ENCODE results near the gene CSNK1G1. TPM values are rescaled to one million over a fixed set of nuclear protein-coding genes. Genes with fewer than 3 reads are reported as not detected.
"Not testable (repeated sequence)": the region's sequence is repeated elsewhere in the genome, so short reads cannot be mapped to it uniquely, and the experiment has no call there.

Gene CSNK1G1
- total RNA-seq, 1 donor from 2014 or later = 27.7 TPM

- no peak for TF ChIP-seq CTCF (IDR thresholded peaks at IDR 0.05; ENCODE audit: unreplicated experiment)
- peaks cover 23% of the 10 kb centered on the region for H3K36me3 Mint-ChIP-seq (ENCODE audit: insufficient read depth)
- H3K4me3 Mint-ChIP-seq (ENCODE audit: low read depth) = no peak overlapping the region
Measured at GRCh38 chr15:64125978-64126377, 230.0 kb downstream of the CSNK1G1 start.

GRCh38 chr15:64122936-64123351 lies 233.0 kb downstream of the CSNK1G1 start:
- Mint-ChIP-seq H3K27me3 (no peaks in the 10 kb centered on the region), H3K4me3 (ENCODE audit: low read depth) (no peak overlapping the region), H3K9me3 (ENCODE audit: low read depth) (no peaks in the 10 kb centered on the region), H3K36me3 (ENCODE audit: insufficient read depth) (peaks cover 29% of the 10 kb centered on the region), H3K4me1 (ENCODE audit: low read depth) (peaks cover 2% of the 10 kb centered on the region), H3K27ac (no peak overlapping the region)
- no peak for DNase-seq (ENCODE audit: low spot score, unreplicated experiment)
- TF ChIP-seq CTCF (IDR thresholded peaks at IDR 0.05; ENCODE audit: unreplicated experiment) = no peak

More at GRCh38 chr15:64125978-64126377, 230.0 kb downstream of the CSNK1G1 start:
- Mint-ChIP-seq H3K9me3 (ENCODE audit: low read depth) (no peaks in the 10 kb centered on the region), H3K4me1 (ENCODE audit: low read depth) (no peaks in the 10 kb centered on the region), H3K27ac (no peak overlapping the region), H3K27me3 (no peaks in the 10 kb centered on the region)
- DNase-seq (ENCODE audit: low spot score, unreplicated experiment) = no peak

GRCh38 chr15:64122444-64122843 lies 233.5 kb downstream of the CSNK1G1 start:
- Mint-ChIP-seq H3K27ac (no peak overlapping the region), H3K27me3 (no peaks in the 10 kb centered on the region), H3K9me3 (ENCODE audit: low read depth) (no peaks in the 10 kb centered on the region), H3K4me3 (ENCODE audit: low read depth) (no peak overlapping the region), H3K4me1 (ENCODE audit: low read depth) (peaks cover 3% of the 10 kb centered on the region), H3K36me3 (ENCODE audit: insufficient read depth) (peaks cover 31% of the 10 kb centered on the region)
- no peak for TF ChIP-seq CTCF (IDR thresholded peaks at IDR 0.05; ENCODE audit: unreplicated experiment)
- DNase-seq (ENCODE audit: low spot score, unreplicated experiment) = no peak

GRCh38 chr15:64121614-64122013 lies 234.4 kb downstream of the CSNK1G1 start:
- H3K27me3 Mint-ChIP-seq = no peaks in the 10 kb centered on the region
- no peak for DNase-seq (ENCODE audit: low spot score, unreplicated experiment)
- no peak overlapping the region for H3K4me3 Mint-ChIP-seq (ENCODE audit: low read depth)

GRCh38 chr15:64120322-64120721 lies 235.7 kb downstream of the CSNK1G1 start:
- not testable (repeated sequence) for DNase-seq (ENCODE audit: low spot score, unreplicated experiment); H3K9me3 Mint-ChIP-seq (ENCODE audit: low read depth); H3K27me3 Mint-ChIP-seq; H3K4me3 Mint-ChIP-seq (ENCODE audit: low read depth); H3K27ac Mint-ChIP-seq; H3K4me1 Mint-ChIP-seq (ENCODE audit: low read depth)
- peaks cover 26% of the 10 kb centered on the region for H3K36me3 Mint-ChIP-seq (ENCODE audit: insufficient read depth)

More at GRCh38 chr15:64121614-64122013, 234.4 kb downstream of the CSNK1G1 start:
- Mint-ChIP-seq H3K9me3 (ENCODE audit: low read depth) (no peaks in the 10 kb centered on the region), H3K27ac (no peak overlapping the region), H3K4me1 (ENCODE audit: low read depth) (peaks cover 3% of the 10 kb centered on the region), H3K36me3 (ENCODE audit: insufficient read depth) (peaks cover 30% of the 10 kb centered on the region)
- TF ChIP-seq CTCF (IDR thresholded peaks at IDR 0.05; ENCODE audit: unreplicated experiment) = no peak

GRCh38 chr15:64117759-64118487 lies 238.1 kb downstream of the CSNK1G1 start:
- no peaks in the 10 kb centered on the region for H3K27me3 Mint-ChIP-seq
- no peaks in the 10 kb centered on the region for H3K9me3 Mint-ChIP-seq (ENCODE audit: low read depth)
- H3K36me3 Mint-ChIP-seq (ENCODE audit: insufficient read depth) = peaks cover 25% of the 10 kb centered on the region
- DNase-seq (ENCODE audit: low spot score, unreplicated experiment) = no peak
- H3K27ac Mint-ChIP-seq = peak overlapping the region; percentile 35
- peaks cover 4% of the 10 kb centered on the region for H3K4me1 Mint-ChIP-seq (ENCODE audit: low read depth)
- no peak for TF ChIP-seq CTCF (IDR thresholded peaks at IDR 0.05; ENCODE audit: unreplicated experiment)
- H3K4me3 Mint-ChIP-seq (ENCODE audit: low read depth) = no peak overlapping the region
